AG04449 (cell line): ENCODE measurements around the gene RRAGB.
"Not testable (repeated sequence)": the region's sequence is repeated elsewhere in the genome, so short reads cannot be mapped to it uniquely, and the experiment has no call there.

ENCODE experiments used
- CTCF ChIA-PET: fragments of 350-600 bp; formaldehyde crosslinking; extraction: SDS; loops from one replicate; lab custom pipeline; 2021; ENCODE audit warnings: antibody characterized with exemption; lab: Yijun Ruan, JAX
- POLR2A ChIA-PET: fragments of 400-600, 350-600 bp; formaldehyde crosslinking; extraction: SDS; loops from one replicate; lab custom pipeline; 2020; ENCODE audit warnings: antibody characterized with exemption, inconsistent platforms; lab: Yijun Ruan, JAX
- DNase-seq: peaks from one replicate; pipeline ENCODE4 v3.0.0-alpha.2; 2010; ENCODE audit warnings: low read depth, low spot score
- H3K4me3 ChIP-seq: 2 replicates; pipeline ENCODE4 v1.5.1; 2011; ENCODE audit warnings: low read depth, mild to moderate bottlenecking, control low read depth, low read length
- TF ChIP-seq, protein P1 (sequence below): IDR thresholded peaks from one replicate; pipeline ENCODE4 v1.5.1; 2011; ENCODE audit warnings: mild to moderate bottlenecking, moderate library complexity, low read length, control low read depth, inconsistent platforms; ENCODE audit not compliant: insufficient read depth; ENCODE audit errors: missing control alignments

RRAGB gene, protein sequence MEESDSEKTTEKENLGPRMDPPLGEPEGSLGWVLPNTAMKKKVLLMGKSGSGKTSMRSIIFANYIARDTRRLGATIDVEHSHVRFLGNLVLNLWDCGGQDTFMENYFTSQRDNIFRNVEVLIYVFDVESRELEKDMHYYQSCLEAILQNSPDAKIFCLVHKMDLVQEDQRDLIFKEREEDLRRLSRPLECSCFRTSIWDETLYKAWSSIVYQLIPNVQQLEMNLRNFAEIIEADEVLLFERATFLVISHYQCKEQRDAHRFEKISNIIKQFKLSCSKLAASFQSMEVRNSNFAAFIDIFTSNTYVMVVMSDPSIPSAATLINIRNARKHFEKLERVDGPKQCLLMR

DNA sequence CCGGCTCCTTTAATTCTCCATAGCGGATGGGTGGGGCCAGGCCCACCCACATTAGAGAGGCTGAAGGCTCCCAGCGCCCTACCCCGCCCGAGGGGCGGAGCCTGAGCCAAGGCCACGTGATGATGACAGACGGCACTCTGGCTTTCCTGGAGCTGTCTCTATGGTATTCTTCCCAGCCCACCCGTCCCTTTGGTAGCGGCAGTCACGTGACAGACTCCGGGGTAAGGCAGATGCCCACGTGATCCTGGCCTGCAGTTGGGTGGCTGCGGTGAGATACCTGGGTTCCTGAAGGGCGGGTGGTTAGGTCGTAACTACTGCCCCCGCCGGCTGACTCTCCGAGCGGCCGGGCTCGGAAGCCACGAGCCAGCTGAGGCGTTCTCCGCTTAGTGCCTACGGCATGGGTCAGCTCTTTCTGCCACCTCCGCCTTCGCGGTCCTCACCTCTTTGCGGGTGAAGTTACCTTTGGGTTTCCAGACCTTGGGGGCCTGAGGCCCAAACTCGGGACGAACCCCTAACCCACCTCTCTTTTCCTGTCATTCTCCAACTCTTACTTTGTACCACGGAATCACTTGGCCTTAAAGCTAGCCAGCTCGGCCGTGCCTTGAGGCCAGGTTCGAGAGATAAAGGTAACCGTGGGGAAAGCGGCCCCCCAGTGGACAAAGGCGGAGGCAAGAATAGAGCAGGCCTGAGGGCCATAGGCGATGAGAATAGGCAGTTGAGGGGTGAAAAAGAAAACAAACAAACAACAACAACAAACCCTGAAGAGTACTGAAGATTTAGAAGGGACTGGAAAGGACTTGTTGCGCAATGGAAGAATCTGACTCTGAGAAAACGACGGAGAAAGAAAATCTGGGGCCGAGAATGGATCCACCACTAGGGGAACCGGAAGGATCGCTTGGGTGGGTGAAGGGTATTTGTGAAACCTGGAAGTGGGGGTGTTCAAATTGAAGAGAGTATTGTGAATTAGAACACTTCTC, at the start of gene RRAGB:
TSS of gene RRAGB (plus strand) at position 229 of the 977 bp plus-strand sequence. CDS start at position 808, 579 bp downstream.
- peak; percentile 51 for DNase-seq
- TF ChIP-seq, protein P1, sequence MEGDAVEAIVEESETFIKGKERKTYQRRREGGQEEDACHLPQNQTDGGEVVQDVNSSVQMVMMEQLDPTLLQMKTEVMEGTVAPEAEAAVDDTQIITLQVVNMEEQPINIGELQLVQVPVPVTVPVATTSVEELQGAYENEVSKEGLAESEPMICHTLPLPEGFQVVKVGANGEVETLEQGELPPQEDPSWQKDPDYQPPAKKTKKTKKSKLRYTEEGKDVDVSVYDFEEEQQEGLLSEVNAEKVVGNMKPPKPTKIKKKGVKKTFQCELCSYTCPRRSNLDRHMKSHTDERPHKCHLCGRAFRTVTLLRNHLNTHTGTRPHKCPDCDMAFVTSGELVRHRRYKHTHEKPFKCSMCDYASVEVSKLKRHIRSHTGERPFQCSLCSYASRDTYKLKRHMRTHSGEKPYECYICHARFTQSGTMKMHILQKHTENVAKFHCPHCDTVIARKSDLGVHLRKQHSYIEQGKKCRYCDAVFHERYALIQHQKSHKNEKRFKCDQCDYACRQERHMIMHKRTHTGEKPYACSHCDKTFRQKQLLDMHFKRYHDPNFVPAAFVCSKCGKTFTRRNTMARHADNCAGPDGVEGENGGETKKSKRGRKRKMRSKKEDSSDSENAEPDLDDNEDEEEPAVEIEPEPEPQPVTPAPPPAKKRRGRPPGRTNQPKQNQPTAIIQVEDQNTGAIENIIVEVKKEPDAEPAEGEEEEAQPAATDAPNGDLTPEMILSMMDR = peak; percentile 51
- H3K4me3 ChIP-seq = peak within 1 kb of the TSS; percentile 75
- CTCF ChIA-PET = interaction anchor here (0.8 to 1.2 kb wide), 6 partner anchors 11 to 583 kb away, joined by 3 to 6 read pairs (median 4); no protein-coding TSS in a partner anchor
- POLR2A ChIA-PET = interaction anchor here (1.4 kb wide), 1 partner anchor 266 kb away, joined by 5 read pairs; the partner anchor contains the start of gene MAGEH1

DNA sequence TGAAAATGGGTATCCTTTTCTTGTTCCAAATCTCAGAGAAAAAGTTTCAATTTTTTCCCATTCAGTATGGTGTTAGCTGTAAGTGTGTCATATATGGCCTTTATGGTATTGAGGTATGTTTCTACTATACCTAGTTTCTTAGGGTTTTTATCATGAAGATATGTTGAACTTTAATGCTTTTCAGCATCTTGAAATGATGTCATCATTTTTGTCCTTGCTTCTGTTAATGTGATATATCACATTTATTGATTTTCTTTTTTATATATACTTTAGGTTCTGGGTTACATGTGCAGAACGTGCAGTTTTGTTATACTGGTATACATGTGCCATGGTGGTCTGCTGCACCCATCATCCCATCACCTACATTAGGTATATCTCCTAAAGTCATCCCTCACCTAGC, 49.5 kb upstream of the RRAGB start:
- no peak for DNase-seq
- TF ChIP-seq, protein P1 = no peak
- ChIA-PET CTCF (no interaction called here), POLR2A (no interaction called here)
- no peak overlapping the region for H3K4me3 ChIP-seq

DNA sequence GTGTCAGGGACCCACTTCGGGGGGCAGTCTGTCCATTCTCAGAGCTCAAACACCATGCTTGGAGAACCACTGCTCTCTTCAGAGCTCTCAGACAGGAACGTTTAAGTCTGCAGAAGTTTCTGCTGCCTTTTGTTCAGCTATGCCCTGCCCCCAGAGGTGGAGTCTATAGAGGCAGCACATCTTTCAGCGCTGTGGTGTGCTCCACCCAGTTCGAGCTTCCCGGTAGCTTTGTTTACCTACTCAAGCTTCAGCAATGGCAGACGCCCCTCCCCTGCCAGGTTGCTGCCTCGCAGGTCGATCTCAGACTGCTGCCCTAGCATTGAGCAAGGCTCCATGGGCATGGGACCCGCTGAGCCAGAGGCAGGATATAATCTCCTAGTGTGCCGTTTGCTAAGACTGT, 29.0 kb upstream of the RRAGB start:
- CTCF ChIA-PET, H3K4me3 ChIP-seq, DNase-seq, POLR2A ChIA-PET: not testable (repeated sequence)

DNA sequence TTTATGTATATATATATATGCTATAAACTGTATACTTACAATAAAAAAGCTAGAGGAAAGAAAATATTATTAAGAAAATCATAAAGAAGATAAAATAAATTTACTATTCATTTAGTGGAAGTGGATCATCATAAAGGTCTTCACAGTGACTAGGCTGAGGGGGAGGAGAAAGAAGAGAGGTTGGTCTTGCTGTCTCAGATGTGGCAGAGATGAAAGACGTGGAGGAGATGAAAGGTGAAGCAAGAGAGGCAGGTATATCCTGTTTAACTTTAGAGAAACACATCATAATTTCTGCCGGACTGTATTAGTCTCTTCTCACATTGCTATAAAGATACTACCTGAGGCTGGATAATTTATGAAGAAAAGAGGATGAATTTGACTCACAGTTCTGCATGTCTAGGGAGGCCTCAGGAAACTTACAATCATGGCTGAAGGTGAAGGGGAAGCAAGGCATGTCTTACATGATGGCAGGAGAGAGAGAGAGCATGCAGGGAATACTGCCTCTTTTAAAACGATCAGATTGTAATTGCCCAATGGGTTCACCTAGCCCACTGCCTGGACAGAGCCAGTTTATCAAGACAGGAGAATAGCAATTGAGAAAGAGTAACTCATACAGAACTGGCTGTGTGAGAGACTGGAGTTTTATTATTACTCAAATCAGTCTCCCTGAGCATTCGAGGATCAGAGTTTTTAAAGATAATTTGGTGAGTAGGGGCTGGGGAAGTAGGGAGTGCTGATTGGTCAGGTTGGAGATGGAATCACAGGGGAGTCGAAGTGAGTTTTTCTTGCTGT, 22.1 kb upstream of the RRAGB start:
- TF ChIP-seq, protein P1 = no peak
- CTCF ChIA-PET = no interaction called here
- POLR2A ChIA-PET = no interaction called here
- no peak for DNase-seq
- H3K4me3 ChIP-seq = no peak overlapping the region

DNA sequence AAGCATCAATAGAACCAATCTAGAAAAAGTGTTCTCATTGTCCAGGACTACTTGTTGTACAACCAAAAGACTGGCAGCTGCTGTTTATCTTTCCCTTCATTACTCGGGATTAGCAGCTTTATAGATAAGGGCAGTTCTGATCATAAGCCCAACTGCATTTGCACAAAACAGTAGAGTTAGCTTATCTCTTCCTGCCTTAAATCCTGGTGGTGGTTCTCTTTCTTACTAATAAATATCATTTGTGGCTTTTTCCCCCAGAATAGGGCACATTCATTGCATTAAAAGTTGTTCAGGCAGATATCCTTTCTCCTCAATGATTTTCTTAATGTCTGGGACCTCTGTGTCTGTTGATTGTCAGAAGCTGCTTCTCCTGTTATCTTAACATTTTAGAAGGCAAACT, 20.2 kb upstream of the RRAGB start:
- no peak overlapping the region for H3K4me3 ChIP-seq
- ChIA-PET CTCF (no interaction called here), POLR2A (no interaction called here)
- TF ChIP-seq, protein P1 = no peak
- no peak for DNase-seq

DNA sequence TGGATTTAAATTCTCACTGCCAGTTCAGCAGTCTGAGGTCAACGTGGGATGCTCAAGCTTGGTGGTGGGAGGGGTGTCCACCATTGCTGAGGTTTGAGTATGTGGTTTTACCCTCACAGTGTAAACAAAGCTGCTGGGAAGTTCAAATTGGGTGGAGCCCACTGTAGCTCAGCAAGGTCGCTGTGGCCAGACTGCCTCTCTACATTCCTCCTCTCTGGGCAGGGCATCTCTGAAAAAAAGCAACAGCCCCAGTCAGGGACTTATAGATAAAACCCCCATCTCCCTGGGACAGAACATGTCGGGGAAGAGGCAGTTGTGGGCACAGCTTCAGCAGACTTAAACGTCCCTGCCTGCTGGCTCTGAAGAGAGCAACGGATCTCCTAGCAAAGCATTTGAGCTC, 14.9 kb upstream of the RRAGB start:
- DNase-seq = no peak
- TF ChIP-seq, protein P1 = no peak
- POLR2A ChIA-PET = no interaction called here
- CTCF ChIA-PET = no interaction called here
- no peak overlapping the region for H3K4me3 ChIP-seq

DNA sequence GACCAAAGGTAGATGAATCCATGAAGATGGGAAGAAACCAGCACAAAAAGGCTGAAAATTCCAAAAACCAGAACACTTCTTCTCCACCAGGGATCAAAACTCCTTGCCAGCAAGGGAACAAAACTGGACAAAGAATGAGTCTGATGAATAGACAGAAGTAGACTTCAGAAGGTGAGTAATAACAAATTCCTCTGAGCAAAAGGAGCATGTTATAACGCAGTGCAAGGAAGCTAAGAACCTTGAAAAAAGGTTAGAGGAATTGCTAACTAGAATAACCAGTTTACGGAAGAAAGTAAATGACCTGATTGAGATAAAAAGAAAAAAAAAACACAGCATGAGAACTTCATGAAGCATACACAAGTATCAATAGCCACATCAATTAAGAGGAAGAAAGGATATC, 14.1 kb upstream of the RRAGB start:
- CTCF ChIA-PET, POLR2A ChIA-PET, H3K4me3 ChIP-seq, DNase-seq: not testable (repeated sequence)

DNA sequence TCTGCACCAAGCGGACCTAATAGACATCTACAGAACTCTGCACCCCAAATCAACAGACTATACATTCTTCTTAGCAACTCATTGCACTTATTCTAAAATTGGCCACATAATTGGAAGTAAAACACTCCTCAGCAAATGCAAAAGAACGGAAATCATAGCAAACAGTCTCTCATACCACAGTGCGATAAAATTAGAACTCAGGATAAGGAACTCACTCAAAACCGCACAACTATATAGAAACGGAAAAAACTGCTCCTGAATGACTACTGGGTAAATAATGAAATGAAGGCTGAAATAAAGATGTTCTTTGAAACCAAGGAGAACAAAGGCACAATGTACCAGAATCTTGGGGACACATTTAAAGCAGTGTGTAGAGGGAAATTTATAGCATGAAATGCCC, 12.5 kb upstream of the RRAGB start:
- H3K4me3 ChIP-seq, DNase-seq, POLR2A ChIA-PET, CTCF ChIA-PET: not testable (repeated sequence)
